Measurements from ENCODE around the gene BCL2L1.

- TF ChIP-seq CTCF (IDR thresholded peaks at IDR 0.05; ENCODE audit: poor library complexity, severe bottlenecking) (peak; percentile 57), EZH2 (IDR thresholded peaks at IDR 0.05; ENCODE audit: borderline replicate concordance, insufficient read depth, low read length, poor library complexity, severe bottlenecking) (no peak), SMC3 (conservative IDR thresholded peaks at IDR 0.05; ENCODE audit: poor library complexity) (peak; percentile 53)
Observed at GRCh38 chr20:31661625-31662371, 60.9 kb downstream of the BCL2L1 start.
